GM21786 (cell line): ENCODE data around the gene SMPD2.
"Not testable (repeated sequence)": the region's sequence is repeated elsewhere in the genome, so short reads cannot be mapped to it uniquely, and the experiment has no call there.

ENCODE experiments used
- ATAC-seq: cut with Tn5 transposase; IDR thresholded peaks from one replicate; pipeline ENCODE4 v1.9.1; 2021; ENCODE audit not compliant: unreplicated experiment

SMPD2 gene

DNA sequence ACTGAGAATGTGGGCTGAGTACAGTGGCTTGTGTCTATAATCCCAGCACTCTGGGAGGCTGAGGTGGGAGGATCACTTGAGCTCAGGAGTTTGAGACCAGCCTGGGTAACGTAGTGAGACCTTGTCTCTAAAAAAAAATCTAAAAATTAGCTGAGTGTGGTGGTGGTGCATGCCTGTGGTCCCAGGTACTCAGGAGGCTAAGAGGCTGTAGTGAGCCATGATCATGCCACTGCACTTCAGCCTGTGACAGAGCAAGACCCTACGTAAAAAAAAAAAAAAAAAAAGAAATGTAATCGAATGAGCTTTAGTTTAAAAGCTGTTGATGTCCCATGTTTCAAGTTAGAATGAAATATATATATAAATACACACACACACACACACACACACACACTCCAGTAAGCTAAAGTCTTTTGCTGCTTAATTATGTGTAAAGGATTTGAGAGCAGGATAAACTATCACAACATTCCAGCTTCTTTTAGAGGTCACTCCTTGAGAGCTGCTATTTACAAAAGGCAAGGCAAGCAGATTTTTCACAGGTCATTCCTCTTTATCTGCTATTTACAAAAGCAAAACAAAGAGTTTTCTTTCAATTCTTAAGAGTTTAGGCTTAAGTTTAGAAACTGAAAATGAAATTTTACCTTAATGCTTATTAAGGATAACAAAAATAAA lies 19.8 kb downstream of the SMPD2 start:
- no peak for ATAC-seq

DNA sequence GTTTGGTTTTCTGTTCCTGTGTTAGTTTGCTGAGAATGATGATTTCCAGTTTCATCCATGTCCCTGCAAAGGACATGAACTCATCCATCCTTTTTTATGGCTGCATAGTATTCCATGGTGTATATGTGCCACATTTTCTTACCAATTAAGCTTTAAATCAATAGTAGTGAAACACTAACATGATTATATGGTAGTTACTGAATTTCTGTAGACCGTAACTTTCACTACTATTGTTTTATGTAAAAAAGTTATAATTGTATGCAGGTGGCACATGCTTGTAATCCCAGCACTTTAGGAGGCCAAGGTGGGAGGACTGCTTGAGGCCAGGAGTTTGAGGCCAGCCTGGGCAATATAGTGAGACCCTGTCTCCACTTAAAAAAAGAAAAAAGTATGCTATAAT lies 20.7 kb downstream of the SMPD2 start:
- ATAC-seq, result not testable (repeated sequence)

DNA sequence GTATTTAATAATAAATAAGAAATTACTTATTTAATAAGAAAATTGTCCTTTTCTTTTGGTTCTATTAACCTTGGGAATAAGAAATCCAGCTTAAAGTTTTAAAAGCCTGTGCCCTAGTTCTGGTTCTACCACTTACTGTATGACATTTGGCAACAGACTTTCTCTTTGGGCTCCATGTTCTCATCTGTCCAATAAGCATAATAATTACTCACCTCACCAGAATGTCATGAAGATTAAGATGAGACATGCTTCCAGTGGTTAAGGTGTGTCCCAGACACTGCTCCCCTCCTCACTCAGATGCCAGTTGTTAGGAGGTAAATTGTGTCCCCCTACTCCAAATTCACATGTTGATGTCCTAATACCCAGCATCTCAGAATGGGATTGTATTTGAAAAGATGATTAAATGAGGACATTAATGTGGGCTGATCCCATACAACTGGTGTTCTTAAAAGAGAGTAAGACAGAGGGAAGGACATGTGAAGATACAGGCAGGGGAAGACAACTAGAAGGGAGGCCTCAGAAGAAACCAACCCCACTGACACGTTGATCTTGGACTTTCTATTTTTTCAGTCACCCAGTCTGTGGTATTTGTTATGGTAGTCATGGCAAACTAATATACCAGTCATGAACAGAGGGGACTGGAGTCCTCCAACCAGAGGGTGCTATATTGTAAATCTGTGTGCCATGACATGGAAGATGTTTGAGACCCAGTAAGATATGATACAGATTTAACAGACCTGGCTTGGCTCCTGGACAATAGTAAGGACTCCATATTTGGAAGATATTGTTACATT lies 21.4 kb downstream of the SMPD2 start:
- ATAC-seq, result no peak

DNA sequence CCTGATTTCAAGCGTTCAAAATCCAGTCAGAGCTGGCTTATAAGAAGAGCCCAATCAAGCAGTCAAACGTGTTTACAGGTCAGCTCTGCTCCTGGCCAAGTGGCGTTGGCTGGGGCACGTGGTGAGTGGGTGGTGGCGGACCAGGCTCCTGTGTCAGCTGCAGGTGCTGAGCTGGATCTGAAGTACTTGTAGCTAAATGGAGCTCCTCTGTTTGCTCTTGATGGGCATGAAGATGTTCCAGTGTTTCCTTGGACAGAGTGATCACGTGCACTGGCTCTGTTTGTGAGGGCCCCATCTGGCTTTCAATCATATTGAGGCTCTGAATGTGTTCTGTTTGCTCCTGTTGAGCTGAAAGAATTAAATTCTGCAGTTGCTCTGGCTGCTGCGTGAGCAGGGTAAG lies 25.2 kb downstream of the SMPD2 start:
- no peak for ATAC-seq

DNA sequence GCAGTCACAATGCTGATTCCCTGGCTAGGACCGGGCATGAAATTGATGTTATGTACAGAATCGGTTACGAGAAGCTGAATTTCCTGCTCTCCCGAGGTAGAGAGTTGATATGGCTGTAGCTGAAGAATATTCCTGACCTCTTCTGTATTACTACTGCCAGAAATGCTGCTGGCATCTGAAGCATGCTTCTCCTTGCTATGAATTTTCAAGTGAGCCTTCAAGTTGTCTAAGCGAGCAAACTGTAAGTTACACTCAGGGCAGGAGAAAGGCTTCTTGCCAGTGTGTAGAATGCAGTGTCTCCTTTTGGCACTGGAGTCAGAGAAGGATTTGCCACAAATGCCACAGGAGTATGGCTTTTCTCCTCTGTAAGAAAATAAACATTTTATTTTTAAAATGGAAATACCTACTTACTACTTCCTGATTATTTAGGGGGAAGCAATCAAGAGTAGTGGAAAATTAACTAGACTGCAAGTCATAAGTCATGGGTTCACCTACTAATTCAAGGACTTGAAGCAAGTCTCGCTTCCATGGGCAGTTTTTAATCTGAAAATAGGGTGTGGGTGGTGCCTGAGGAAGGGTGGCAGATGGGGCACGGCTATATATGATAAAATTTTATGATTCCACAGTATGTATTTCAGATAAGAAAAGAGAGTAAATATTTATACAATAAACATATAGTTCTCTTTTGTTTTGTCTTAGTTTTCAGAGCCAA lies 25.8 kb downstream of the SMPD2 start:
- ATAC-seq, result no peak

DNA sequence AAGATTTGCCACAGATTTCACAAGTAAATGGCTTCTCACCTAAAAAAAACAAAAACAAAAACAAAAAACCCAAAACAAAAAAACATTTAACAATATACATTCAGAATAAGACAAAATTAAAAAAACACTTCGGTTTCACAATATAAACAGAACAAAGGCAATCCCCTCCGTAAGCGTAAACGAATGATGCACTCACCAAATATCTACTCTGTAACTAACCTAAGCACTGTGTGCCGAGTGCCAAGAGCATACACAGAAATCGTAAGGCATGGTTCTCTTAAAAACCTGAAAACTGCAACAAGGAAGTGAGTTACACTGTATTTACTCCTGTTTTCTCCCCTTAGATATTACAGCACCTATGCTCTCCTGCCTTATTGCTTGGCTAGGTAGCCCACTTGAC lies 27.2 kb downstream of the SMPD2 start:
- no peak for ATAC-seq

DNA sequence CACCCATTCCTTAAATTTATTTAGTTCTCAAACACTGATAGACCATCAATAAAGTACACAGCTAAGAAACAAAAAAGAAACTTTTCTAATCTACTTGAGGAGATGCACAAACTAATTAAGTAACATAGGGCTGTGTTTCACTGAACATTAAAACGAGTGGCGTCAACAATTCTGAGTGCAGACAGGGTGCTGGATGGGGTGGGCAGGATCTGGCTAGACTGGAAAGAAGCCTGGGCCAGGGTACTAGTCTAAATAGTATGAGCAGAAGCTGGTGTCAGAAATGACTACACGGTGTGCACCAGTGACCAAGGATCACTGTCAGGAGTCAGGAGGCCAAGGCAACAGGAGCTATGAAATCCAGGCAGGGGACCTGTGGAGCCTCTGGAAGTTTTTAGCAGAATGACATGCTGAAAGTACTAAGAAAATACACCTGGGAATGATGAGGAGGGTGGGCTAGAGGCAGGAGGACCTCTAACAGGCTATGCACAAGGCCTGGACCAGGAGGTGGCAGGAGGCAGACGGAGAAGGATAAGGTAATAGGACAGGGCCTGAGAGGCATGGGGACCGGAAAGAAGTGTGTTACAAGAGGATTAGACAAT lies 29.2 kb downstream of the SMPD2 start:
- no peak for ATAC-seq

DNA sequence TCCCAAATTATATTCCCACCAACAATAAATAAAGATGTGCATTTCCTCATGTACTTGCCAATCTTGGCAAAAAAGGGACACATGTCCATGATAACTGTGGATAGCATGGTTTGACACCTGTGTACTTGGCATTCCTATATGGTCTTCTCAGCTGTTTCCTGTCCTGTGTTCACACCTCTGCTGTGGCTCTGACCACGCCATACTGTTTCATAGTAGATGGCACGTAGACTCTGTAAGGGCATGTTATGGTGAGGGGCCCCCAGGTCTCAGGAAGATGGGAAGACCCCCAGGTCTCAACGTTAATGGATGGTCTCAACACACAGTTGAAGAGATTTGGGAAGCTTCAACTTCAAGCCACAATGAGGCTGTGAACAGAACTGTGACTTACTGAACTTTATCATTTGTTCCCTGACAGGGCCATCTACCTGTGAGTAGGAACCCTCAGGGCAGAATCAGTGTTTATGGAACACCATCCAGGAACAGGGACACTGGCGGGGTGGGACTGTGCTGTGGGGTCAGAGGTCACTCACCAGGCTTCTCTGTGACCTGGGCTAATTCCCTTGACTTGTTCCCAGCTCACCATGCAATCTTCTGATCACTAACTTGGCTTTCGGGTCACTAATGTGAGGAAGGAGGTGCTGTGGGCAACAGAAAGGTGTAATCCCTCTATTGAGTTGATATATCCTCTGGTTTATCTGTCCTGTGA lies 30.7 kb downstream of the SMPD2 start:
- ATAC-seq, result no peak

DNA sequence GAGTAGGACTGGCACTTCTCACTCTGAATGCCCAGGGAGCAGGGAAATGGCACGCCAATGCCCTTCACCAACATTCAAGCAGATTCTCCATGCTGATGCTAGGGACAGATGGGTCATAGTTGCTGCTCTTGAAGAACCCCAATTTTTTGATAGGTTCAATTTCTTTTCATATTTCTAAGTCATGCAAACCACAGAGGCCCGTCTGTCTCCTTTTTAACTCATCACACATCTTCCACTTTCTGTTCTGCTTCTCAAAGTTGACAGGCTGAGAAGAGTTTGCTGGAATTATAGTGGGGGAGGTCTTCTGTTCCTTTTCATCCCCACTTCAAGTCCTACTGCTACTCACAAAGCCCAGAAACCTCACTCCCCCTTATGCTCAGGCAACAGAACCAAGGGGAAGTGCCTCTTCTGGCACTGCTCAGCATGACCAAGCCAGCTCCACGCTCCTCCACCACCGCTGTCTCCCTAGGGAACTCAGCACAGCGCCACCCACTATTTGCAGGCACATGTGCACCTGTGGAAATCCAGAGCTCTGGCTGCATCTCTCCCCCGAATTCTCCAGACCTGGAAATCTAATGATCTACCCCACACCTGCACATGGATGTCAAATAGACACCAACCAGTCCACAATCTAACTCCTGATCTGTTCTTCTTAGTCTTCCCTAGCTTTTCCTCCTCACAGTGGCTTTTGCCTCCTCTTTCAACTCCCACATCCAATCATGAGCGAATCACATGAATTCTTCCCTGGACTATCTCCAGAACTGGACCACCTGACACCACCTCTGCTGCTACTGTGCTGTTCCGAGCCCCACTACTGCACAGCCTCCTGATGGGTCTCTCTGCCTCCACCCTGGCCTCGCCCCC lies 31.8 kb downstream of the SMPD2 start:
- ATAC-seq, result peak; percentile 76

DNA sequence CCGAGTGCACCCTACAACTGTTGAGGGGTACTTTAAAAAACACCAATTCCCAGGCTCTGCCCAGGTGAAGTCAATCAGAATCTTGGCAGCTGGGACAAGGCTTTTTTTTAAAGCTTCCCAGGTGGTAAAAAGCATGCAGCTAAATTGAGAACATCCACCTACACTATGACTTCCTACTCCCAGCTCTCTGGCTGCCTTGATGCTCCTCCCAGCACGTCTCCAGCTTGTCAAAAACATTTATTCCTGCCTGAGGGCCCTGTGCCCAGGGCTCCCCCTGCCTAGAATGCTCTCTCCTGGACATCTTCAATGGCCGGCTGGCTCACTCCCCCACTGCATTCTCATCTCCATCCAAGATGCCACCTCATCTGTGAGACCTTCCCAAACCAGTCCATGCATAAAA lies 32.6 kb downstream of the SMPD2 start:
- no peak for ATAC-seq

DNA sequence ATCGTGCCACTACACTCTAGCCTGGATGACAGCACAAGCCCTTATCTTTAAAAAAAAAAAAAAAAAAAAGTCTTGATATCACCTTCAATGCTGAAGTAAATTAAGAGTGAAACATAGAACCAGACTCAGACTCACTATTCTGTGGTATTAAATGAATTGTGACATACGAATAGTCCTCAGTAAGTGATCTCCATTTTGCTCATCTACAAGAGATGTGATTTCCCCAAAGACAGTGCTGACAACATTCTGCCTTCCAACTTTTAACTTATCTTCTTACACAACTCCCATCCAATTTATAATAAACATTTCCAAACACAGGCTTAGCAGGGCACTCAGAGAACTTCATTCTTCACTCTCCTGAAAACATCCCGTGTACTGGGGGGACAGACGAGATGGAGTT lies 34.5 kb downstream of the SMPD2 start:
- ATAC-seq, result no peak

DNA sequence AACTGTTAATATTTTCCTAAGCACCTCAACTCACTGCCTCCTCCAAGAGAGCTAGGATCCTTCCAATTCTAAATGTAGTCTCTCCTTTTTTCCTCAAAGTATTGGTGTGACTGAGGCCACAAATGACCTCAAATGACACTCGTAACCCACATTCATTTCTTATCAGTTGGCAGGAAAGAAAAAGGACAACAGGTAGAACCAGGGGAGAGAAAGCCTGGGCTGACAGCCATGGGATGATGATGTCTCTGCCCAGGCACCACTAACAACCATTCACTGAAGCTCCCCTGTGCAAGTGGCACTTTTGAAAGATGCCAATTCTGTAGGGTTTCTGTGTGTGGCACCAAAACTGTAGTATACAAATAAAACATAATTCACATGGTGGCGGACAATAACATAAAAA lies 35.1 kb downstream of the SMPD2 start:
- ATAC-seq, result no peak

DNA sequence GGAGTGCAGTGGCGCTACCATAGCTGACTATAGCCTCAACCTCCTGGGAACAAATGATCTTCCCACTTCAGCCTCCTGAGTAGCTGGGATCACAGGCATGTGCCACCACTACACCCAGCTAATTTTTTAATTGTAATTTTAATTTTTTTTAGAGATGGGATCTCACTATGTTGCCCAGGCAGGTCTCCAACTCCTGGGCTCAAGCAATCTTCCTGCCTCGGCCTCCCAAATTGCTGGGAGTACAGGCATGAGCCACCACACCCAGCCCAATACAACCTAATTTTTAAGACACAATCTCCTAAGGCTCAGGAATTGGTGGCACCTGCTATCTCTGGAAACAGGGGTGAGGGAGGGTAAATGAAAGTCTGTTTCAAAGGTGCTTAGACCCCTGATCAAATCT lies 36.7 kb downstream of the SMPD2 start:
- no peak for ATAC-seq

DNA sequence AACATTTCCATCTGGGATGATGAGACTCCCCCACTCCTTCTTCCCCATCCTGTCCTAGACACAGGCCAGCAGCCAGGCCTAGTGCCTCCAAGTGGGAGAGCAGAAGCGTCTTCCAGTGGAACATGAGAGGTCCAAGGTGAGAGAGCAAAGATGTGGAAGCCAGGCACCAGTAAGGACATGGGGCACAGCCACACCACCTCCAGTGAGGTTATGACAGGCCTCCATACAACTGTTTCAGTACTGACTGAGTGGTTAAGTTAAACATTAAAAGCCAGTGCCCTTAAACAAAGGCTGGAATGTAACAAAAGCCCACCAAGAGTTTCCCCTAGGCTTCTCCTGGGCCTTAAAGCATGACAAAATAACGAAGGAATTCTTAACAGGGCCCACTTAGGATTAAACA lies 37.2 kb downstream of the SMPD2 start:
- peak; percentile 78 for ATAC-seq

DNA sequence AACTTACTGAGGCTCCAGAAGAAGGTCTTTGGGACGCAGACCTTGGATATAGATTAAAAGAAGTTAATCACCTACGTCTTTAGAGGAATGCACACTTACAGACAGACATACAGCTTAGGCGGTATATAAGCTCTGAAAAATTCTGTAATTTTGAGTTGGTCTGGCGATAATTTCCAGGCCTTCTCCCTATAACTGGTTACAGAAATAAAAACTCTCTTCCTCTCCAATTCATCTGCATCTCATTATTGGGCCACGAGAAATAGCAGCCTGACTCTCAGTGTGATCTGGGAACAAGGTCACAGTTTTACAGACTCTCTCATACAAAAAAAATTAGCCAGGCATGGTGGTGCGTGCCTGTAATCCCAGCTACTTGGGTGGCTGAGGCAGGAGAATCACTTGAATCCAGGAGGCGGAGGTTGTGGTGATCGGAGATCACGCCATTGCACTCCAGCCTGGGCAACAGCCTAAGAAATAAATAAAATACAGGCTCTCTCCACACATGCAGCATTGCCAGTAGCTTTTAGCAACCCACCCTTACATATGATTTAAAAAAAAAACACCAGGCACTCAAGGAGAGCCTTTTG lies 37.8 kb downstream of the SMPD2 start:
- no peak for ATAC-seq

DNA sequence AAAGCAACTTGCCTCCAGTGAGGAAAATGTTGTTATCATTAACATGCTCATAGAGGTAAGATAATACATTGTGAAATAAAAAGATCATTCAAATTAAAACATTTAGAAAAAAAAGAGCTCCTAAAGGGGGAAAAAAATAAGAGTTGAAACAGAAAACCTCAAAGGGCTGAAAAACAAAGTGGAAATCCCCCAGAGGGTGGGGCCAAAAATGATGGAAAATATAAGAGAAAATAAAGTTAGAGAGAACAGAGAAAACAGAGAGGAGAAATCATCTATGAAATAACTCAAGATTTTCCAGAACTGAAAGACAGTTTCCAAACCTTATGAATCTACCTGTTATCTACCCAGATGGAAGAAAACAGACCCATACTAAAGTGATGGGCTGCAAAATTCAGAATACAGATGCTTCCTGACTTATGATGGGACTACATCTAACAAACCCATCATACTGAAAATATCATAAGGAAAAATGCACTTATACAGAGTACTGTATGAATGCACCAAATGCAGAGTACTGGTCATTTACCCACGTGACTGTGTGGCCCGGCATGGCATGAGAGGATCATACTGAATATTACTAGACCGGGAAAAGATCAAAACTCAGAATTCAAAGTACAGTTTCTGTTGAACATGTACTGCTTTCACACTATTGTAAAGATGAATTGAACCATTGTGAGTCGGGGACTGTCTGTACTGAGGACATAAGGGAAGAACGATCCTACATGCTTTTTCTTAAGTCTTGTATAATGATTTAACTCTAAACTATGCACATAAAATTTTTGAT lies 38.5 kb downstream of the SMPD2 start:
- no peak for ATAC-seq

DNA sequence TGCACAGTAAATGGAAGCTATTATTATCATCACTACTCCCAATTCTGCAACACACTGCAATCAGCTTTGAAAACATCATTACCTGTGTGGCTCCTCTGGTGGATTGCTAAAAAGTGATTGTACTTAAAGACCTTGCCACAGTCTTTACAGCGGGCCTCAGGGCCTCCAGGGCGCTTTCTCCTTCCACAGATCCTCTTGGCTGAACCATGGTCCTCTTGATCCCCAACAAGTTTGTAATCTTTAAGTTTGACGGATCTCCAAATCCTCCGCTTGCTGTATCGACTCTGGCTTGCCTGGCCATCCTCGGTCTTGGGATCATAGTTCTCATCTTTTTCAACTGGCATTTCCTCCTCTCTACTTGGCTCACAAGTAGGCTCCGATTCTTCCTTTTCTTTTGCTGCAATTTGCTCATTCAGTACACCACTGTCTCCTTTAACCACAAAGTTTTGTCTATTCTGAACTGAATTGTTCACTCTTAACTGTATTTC lies 40.5 kb downstream of the SMPD2 start:
- ATAC-seq, result no peak

DNA sequence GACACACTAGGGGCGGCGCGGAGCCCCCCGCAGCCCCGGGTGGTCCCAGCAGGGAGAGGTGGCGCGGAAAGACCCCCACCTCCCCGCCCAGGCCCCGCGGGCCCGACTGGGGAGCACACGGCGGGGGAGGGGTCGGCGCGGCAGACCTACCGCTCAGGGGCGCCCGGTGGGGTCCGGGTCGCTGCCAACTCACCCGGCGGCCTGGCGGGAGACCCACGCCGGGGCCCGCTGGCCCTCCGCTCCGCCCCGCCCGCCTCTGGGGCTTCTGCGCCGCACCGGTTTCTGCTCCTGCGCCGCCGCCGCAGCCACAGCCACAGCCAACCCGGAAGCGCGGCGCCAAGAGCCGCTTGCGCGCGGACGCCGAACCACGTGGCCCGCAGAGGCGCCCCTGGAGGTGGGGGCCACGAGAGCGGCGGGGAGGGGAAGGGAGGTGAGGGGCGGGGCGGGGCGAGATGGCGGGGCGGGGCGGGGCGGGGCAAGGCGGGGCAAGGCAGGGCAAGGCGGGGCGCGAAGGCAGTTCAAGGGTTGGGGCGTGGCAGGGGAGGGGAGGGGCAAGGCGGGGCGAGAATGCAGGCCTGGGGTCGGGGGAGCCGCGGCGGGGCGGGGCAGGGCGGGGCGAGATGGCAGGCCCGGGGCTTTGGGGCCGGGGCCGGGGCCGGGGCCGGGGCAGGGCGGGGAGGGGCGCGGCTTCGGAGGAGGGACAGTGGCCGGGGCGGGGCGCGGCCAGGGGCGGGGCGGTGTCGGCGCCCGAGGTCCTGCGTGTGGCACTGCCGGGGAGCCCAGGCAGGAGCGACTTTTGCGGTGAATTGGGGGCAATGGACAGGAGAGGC lies 42.6 kb downstream of the SMPD2 start, which contains the start of gene ZBTB24:
TSS of gene ZBTB24 (minus strand) at position 315 of the 830 bp plus-strand sequence. CDS start 1,193 bp downstream, outside the sequence.
- peak; percentile 89 for ATAC-seq
